HG03175 (cell line): ENCODE results near the gene PGAP6.
"Not testable (repeated sequence)": the region's sequence is repeated elsewhere in the genome, so short reads cannot be mapped to it uniquely, and the experiment has no call there.

Source experiments
- ATAC-seq: cut with Tn5 transposase; IDR thresholded peaks from one replicate; pipeline ENCODE4 v1.9.1; 2021; ENCODE audit warnings: mild to moderate bottlenecking, moderate library complexity; ENCODE audit not compliant: unreplicated experiment

The PGAP6 gene

DNA sequence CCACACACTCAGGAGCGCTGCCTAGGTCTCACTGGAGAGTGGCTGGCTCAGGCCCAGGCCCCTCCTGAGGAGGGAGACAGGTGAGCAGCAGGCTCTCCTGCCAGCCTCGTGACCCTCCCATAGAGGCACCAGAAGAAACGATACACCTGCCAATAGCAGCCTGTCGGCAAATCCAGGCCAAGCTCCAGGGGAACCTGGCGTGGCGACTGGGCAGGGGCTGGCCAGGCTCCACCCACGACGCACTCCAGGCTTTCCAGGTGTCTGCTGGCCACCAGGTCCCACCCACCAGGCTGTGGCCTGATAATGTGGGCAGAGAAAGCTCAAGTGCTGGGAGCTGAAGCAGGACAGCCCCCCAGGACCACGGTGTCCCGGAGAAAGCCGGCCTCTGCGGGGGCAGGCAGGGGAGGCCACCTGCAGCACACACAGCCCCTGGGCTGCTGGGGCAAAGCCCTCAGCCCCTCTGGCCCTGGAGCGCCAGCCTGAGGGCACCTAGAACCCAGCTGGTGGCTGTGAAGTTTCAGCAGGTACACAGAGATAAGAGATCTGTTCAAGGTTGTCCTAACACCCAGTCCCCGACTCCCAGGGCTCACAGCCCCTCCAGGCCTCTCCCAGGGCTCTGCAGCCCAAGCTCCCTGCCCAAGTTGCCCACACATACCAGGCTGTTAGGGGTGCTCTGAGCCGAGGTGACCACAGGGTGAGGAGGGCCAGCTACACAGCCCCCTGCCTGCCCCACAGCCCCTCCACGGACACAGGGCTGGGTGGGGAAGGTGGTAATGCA lies 2.4 kb downstream of the PGAP6 start:
- ATAC-seq, result no peak

DNA sequence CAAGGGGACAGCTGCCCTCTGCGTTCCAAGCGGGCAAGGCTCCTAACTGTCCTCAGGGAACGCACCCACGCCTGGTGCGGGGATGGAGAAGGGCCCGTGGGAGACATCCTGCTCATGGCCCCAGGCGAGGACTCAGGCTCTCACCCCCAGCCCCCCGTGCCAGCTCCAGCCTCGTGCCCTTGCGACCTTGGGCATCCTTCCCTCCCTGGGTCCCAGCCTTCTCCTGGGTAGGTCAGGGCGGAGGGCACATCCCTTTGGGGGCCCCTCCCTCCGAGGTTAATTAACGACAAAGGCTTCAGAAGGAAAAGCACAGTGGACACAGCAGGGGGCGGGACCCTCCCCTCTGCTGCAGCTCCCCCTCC lies 3.0 kb downstream of the PGAP6 start:
- ATAC-seq, result no peak

DNA sequence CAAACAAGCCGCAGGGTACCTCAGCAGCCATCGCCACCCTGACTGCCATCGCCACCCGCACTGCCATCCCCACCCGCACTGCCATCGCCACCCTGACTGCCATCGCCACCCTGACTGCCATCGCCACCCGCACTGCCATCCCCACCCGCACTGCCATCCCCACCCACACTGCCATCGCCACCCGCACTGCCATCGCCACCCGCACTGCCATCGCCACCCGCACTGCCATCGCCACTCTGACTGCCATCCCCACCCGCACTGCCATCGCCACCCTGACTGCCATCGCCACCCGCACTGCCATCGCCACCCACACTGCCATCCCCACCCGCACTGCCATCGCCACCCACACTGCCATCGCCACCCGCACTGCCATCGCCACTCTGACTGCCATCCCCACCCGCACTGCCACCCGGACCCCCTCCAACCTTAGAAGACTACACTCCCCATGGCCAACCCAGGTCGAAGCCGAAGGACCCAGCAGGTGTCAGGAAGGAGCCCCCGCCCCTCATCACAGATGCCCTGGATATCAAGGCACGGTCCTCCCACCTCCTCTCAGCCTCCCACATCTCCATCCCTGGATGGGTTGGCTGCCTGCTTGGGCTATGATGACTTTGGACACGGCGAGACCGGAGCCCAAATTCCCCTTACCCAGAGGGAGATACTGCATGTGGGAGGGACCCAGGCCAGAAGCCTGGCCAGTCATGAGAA lies 3.5 kb downstream of the PGAP6 start:
- not testable (repeated sequence) for ATAC-seq

DNA sequence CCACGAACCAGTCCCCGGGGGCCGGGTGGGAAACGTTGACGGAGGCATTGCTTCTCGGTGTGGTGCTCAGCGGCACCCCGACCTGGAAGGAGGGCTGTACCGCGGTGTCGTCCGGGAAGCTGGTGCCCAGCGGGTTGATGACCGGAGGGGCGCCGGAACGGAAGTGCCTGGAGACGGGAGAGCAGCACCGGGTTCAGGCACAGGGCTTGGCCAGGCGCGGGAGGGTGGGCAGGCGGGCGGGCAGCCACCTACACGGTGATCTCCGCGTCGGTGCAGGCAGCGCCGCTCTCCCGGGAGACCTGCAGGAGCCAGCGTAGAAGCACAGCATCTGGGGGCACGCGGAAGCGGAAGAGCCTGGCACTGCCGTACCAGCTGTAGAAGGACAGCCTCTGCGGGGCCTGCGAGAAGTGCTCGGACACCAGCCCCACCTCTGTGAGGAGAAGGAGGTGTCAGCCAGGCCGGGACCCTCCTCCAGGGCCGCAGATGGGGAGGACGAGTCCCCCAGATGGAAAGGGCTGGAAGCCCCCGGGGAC lies 4.3 kb downstream of the PGAP6 start:
- ATAC-seq, result no peak

DNA sequence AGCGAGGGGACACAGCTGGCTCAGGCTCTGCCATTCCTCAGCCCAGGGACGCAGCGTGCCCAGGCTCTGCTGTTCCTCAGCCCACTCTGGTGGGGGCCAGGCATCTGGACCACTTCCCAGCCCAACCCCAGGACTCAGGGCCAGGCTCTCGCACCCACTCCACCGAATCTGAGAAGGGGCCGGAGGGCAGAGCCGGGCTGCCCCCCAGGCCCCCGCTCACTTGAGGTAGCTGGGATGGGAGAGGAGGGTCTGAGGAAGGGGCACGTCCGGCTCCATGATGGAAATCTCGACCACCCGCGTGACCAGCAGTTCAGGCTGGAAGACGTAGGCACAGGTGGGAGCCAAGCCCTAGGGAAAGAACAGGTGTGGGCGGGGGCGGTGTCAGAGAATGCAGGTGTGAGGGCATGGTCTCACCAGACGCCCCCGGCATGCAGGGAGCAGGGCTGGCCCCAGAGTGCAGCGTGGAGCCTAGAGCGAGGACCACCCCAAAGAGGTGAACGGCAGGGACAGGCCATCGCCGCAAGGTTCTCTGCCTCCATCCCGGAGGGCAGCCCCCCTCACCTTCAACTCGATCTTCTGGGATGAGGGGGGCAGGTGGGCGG lies 4.9 kb downstream of the PGAP6 start:
- ATAC-seq, result no peak

DNA sequence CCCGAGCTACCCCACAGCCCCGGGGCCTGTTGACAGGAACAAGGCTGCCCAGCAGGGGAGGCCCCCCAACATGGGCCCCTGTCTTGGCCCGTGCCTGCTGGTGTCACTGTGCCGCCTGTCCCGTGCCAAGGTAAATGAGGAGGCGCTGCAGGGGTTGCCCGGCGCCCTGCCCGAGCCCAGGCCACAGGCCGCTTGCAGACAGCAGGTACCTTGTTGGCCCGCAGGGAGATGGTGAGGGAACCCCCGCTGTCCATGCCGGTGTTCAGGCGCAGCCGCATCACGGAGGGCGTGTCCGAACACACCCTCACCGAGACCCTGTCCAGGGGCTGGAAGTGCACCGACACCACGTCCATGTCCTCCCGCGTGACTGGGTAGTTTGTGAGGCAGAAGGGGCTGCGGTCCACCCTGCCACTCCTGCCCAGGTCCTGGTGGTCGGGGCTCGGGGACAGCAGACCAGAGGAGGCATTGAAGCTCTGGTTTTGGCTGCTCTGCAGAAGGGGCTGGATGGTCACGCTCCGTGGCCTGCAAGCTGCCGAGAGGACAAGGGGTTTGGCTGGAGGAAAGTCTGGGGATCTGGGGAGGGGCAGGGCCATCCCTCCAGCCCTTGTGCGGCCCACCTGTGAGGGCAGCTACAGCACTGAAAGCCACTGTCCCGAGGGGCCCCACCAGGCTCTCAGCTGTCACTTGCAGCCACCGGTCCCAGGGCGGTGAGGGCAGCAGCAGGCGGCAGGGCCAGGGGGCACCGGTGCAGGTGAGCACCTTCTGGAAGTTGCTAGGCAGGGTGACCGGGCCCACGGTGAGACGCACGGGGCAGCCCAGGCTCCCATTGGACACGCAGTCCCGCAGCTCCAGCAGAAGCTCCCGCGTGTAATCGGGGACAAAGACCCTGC lies 5.6 kb downstream of the PGAP6 start:
- ATAC-seq, result no peak

DNA sequence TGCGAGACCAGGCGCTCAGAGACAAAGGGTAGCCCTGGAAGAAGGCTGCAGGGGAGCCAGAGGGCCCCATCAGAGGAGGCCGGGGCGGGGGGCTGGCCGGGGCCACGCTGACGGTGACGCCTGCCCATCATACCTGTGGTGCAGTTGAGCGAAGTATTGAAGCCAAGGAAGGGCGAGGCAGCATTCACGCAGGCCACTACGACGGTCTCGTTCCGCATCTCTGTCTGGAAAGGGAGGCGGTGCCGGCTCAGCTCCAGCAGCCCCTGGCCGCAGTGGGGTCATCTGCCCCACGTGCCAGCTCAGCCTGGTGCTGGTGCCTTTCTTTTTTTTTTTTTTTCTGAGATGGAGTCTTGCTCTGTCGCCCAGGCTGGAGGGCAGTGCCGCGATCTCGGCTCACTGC lies 6.6 kb downstream of the PGAP6 start:
- ATAC-seq, result no peak

DNA sequence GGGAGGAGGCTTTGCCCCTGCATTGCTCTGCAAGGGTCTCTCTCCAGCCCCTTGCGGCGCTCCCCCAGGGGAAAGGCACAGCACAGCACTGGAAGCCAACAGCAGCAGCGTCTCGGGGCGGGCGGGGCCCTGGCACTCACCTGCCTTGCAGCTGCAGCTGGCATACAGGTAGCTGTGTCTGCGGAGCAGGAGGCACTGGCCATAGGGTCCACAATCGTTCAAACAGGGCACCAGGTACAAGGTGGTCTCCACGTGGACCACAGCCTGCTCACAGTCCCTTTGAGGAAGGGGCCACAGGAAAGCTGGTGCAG lies 7.2 kb downstream of the PGAP6 start:
- no peak for ATAC-seq

DNA sequence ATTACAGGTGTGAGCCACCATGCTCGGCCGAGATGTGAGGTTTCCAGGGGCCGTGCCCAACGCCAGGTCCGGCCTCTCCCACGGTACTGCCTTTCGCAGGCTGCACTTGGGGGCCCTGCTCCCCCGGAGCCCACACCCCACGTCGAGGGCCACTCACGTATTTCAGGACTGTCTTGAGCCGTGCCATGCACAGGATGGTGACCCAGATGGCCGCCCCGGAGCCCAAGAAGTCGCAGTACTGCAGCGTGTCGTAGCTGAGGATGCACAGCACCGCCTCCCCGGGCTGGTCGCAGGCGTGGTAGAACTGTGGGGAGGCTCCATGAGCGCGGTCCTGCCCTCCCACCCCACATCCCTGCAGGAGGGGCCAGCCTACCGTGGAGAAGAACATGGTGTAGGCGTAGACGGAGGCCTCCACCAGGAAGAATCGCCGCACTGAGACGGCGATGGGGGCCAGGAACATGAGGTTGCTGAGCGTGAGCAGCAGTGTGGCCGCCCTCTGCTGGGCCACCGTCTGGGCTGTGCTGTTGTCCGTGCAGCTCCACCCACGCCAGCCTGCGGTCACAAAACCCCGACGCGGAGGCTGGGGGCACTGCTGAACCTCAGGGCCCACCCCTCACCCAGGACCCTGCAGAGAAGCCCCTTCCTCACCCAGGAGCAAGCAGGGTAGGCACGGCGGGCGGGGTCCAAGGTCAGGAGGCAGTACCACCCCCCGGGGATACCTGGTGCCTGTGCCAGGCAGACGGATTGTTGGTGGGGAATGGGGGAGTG lies 7.7 kb downstream of the PGAP6 start:
- no peak for ATAC-seq

DNA sequence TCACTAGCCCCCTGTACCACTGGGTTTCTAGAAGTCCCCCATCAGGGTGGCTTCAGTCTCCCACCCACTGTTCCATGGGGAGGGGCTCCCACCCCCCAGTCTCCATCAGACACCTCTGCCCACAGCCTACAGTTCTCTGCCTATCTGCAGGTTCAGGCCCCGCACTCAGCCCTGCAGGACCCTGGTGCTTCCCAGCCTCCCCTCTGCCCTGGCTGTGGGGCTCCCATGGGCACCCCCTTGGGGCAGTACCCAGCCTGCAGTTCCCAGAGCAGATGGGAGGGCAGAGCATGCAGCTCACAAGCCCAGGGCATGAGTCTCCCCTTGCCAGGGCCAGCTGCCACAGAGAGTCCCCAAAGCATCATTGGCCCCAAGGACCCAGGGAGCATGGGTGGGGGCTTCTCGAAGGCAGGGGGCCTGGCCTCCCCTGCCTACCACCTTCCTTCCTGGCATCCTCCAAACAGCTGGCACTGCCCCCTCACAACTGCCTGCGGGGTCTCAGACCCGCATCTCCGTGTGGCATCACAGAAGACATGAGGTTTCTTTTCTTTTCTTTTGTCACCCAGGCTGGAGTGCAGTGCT lies 8.7 kb downstream of the PGAP6 start:
- no peak for ATAC-seq

DNA sequence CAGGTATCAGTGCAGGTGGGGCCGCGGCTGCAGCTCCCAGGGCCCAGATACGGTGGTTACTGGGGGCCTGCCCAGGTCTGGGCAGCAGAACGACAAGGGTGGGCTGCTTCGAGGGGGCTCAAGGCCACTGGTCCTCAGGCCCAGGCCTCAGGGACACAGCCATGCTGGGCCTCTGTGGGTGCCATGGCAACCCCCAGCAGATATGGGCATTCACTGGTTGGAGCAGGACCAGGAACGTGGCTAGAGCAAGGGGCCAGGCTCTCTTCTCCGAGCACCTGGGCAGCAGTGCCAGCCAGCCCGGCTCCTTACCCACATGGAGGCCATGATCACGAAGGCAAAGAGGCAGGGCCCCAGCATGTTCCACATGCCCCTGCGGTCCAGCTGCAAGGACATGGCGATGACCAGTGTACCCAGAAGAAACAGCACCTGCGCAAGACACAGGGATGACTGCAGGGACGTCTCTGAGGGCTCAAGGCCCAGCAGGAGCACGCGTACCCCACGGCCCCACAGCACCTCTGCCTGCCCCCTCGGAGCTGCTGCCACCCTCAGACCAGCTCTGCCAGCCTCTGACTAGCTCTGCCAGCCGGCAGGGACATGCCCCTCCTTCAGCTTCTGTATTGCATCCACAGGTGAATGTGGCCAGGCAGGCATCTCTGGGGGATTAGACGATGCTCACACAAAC lies 9.3 kb downstream of the PGAP6 start:
- ATAC-seq, result no peak

DNA sequence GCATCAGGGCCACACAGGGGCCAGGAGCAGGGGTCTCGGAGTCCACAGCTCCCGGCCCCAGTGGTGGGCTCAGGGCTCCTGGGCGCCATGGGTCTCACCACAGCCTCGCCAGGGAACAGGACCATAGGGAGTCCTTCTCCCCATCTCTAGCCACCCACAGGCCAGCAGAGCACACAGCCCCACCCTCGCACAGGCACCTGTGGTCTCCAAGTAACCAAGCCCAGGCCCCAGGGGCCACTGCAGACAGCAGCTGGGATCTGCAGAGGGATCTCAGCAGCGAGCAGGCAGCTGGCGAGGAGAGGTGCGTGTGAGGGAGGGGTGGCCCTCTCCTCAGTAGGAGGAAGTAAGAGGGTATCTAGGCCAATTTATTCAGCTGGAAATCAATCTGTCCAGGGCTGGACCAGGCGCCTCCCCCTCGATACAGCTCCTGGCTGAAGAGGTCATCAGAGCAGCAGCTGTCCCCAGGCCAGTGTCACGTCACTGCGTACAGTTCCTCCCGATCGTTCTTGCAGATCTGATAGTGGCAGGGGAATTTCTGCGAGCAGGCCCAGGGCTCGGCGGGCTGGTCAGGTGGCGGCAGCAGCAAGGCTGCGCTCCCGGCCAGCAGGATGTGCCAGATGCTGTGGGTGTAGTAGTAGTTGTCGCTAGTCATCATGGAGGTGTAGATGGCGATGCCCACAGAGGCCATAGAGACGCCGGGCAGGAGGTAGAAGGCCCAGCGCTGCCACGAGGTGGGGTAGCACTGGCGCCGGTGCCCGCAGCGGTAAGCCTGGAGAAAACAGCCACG lies 10.1 kb downstream of the PGAP6 start:
- ATAC-seq, result no peak

DNA sequence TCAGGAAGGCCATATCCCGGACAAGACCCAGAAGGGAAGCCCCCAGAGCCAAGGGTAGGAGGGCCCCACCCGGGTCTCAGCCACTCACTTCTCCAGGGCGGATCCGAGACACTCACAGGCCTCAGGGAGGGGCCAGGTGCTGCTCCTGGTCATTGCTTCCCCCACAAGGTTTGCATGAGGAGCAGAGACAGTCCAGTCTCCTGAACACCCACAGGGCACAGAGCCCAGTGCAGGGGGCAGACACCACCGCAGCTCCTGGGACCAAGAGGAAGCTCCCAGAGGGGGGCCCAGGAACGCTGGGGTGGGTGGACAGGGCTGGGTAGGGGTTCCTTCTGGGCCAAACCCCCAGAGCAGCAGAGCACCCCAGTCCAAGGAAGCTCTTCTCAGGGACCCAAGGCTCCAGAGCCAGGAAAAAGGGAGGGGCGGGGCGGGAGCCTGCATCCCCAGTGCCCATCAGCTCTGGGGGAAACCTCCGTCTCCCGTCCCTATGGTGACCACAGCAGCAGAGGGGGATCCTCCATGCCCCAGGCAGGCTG lies 10.7 kb downstream of the PGAP6 start:
- no peak for ATAC-seq

DNA sequence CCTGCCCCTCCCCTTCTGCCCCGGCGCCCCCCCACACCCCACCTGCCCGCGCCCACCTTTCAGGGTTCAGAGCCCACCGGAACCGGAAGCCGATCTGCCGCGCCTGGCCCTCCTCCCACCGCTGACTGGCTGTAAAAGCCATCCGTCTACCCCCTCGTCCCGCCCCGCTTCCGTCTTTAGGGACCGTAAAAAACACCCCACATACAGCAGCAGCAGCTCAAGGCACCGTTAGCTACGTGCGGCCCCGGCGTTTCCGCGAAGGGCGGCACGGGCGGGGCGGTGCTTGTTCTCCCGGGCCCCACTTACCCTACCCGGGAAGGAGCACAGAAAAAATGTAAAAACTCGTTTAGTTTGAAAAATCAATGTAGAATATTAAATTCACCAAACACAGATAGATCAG lies 11.3 kb downstream of the PGAP6 start, which contains the start of gene MRPL28:
TSS of gene MRPL28 (minus strand) at position 96 of the 400 bp plus-strand sequence. CDS start 320 bp downstream, outside the sequence.
- peak; percentile 91 for ATAC-seq

DNA sequence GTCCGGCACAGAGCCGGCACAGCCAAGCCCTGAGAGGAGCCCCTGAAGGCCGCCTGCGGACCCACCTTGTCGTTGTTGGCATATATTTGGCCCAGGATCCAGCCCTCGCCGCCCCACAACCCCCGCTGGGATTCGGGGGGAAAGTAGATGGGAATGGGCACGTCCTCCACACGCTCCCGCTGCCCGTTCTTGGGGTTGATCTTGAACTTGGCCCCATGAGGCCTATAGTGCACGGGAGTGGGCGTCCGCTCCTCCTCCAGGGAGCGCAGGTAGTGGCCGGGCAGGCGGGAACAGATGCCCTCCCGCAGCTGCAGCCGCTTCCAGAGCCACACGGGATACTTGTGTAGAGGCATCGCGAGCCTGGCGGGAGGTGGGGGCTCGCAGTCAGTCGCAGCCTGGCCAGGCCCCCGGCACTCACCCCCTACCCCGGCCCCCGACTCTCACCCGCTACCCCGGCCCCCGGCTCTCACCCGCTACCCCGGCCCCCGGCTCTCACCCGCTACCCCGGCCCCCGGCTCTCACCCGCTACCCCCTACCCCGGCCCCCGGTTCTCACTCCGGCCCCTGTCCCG lies 11.8 kb downstream of the PGAP6 start:
- ATAC-seq, result no peak

DNA sequence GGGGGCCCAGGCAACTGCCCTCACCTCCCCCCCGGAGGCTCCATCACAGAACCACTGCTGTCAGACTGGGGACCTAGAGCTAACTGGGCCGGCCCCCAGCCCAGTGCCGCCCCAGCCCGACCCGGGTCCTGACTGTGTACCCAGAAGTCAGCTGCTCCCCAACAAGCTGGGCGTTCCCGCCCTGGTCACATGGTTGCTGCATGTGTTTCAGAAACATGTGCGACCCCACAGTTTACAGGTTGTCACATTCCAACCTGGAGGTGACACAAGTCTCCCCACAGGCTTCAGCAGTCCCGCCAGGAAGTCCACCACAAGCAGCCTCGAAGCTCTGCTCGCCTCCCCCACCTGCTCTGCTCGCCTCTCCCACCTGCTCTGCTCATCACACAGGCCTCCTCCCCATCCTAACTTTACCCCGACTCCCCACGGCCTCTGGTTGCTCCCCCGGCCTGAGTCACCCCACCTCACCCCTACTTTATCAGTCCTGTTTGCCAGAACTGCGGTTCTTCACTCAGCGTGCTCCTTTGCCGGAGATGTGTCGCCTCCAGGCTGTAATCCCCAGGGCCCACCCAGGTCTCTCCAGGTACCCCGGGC lies 12.4 kb downstream of the PGAP6 start:
- no peak for ATAC-seq

DNA sequence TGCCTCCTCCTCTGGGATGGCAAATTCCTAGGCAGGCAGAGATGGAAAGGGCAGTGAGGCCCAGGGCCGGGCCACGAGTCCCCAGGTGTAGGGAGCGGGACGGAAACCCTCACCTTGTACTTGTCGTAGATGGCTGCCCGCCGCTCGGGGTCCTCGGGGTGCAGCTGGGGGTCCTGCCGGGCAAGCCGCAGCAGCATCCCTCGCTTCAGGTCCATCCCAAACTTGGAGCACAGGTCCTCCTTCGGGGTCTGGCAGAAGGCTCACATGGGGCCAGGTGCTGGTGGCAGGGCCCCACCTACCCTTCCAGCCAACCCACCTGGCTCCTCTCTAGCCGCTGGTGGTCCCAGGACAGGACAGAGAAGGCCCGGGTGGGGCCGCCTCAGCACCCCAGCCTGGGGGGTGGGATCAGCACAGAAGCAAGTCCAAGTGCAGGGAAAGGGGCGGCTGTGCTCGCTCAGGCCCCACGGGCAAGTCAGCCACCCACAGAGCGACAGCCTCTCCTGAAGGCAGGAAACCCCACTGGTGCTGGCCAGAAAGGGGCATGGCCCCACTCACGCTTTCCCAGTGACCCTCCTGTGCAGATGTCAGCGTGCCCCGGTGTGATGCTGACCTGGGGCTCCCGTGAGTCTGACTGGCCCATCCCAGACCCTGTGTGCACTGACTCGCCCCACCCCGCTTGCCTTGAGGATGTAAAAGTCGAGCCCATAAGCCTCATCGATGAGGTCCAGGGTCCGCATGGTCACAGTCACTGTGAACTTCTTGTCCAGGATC lies 13.2 kb downstream of the PGAP6 start:
- no peak for ATAC-seq
